Kidney capillary endothelial cell (primary cell): ENCODE data around the gene SRMS.
"Not testable (repeated sequence)": the region's sequence is repeated elsewhere in the genome, so short reads cannot be mapped to it uniquely, and the experiment has no call there.

Source experiments
- DNase-seq: peaks from one replicate; pipeline ENCODE4 v3.0.0-alpha.2; 2018; ENCODE audit warnings: low spot score

Gene SRMS

GRCh38 chr20:63578224-63579016 lies 30.9 kb upstream of the SRMS start:
- no peak for DNase-seq

- DNase-seq: no peak
These were observed 29.9 kb upstream of the SRMS start for GRCh38 chr20:63577317-63577894.

GRCh38 chr20:63576311-63576710 lies 28.8 kb upstream of the SRMS start:
- no peak for DNase-seq

- no peak for DNase-seq
These were observed 27.5 kb upstream of the SRMS start for GRCh38 chr20:63574829-63575743.

GRCh38 chr20:63574156-63574828 lies 26.7 kb upstream of the SRMS start, which contains the start of gene HELZ2:
Gene HELZ2, minus strand, starts transcription at chr20:63574239. Its CDS starts 1,854 bp downstream, at chr20:63572385.
- peak; percentile 51 for DNase-seq

GRCh38 chr20:63573647-63574131 lies 26.1 kb upstream of the SRMS start:
- DNase-seq: no peak

- DNase-seq: no peak
These were observed 25.5 kb upstream of the SRMS start for GRCh38 chr20:63572788-63573646.

- DNase-seq: no peak
These were observed 24.7 kb upstream of the SRMS start for GRCh38 chr20:63572071-63572787.

- not testable (repeated sequence) for DNase-seq
These were observed 23.5 kb upstream of the SRMS start for GRCh38 chr20:63571087-63571478.

GRCh38 chr20:63570281-63571086 lies 22.9 kb upstream of the SRMS start:
- no peak for DNase-seq

GRCh38 chr20:63568986-63569949 lies 21.7 kb upstream of the SRMS start:
- no peak for DNase-seq

- no peak for DNase-seq
These were observed 20.8 kb upstream of the SRMS start for GRCh38 chr20:63568170-63568981.

- DNase-seq: no peak
These were observed 20.0 kb upstream of the SRMS start for GRCh38 chr20:63567386-63568169.

GRCh38 chr20:63567136-63567385 lies 19.5 kb upstream of the SRMS start:
- DNase-seq: no peak

- no peak for DNase-seq
These were observed 19.0 kb upstream of the SRMS start for GRCh38 chr20:63566395-63567135.

GRCh38 chr20:63565699-63566335 lies 18.3 kb upstream of the SRMS start:
- DNase-seq: no peak
